ENCODE measurements around the gene RAB5IF. TPM values are rescaled to one million over a fixed set of nuclear protein-coding genes. Genes with fewer than 3 reads are reported as not detected.
"Not testable (repeated sequence)": the region's sequence is repeated elsewhere in the genome, so short reads cannot be mapped to it uniquely, and the experiment has no call there.

The RAB5IF gene
- total and polyA plus RNA-seq, 10 of the 15 experiments (the other 5 are each of a cell fraction or from before 2014, with no cell fraction given): 19.4 to 246 (median 92.0) TPM

GRCh38 chr20:36638876-36639400 lies 33.4 kb downstream of the RAB5IF start:
- H2AFZ ChIP-seq (ENCODE audit: control insufficient read depth, low read depth, low read length); DNase-seq (ENCODE audit: low read depth, low spot score); H3K4me3 ChIP-seq; H3K27me3 ChIP-seq (replicated peaks in 1 of 2; ENCODE audit: control insufficient read depth in 2 of 2, insufficient read depth in 2 of 2, low read length in 1 of 2); H3K27ac ChIP-seq (ENCODE audit: control insufficient read depth, insufficient read depth); in situ Hi-C loops (cut with MboI); H3K9ac ChIP-seq (ENCODE audit: control insufficient read depth, insufficient read depth, low read length); H3K36me3 ChIP-seq (ENCODE audit: control insufficient read depth in 2 of 2, insufficient read depth in 2 of 2, low read length in 1 of 2); H3K9me3 ChIP-seq (replicated peaks; ENCODE audit: control insufficient read depth, insufficient read depth, low read length); BruUV-seq (replicated peaks); CTCF ChIA-PET; H3K4me1 ChIP-seq (ENCODE audit: control insufficient read depth, insufficient read depth, low read length); FAIRE-seq; POLR2A ChIA-PET; H3K4me2 ChIP-seq (ENCODE audit: control insufficient read depth, insufficient read depth); intact Hi-C loops (cut with micrococcal nuclease; ENCODE audit: unreplicated experiment); H3K79me2 ChIP-seq (ENCODE audit: control insufficient read depth, insufficient read depth, low read length); SMC1A ChIA-PET (ENCODE audit: uncharacterized antibody, unreplicated experiment); ATAC-seq; H4K20me1 ChIP-seq (ENCODE audit: control insufficient read depth, insufficient read depth): not testable (repeated sequence)
- 82% methylated on average over 12 of the region's 12 CpGs for WGBS (ENCODE audit: insufficient coverage, insufficient replicate concordance, low lambda C conversion rate, missing lambda C conversion rate)
- RAD21 ChIA-PET (ENCODE audit: unreplicated experiment): interaction anchor here (0.6 kb wide), 1 partner anchor 246 kb away, joined by 4 read pairs; no protein-coding TSS in a partner anchor

- ATAC-seq: no peak
- Histone ChIP-seq H3K27ac (ENCODE audit: control insufficient read depth, insufficient read depth) (no peak overlapping the region), H2AFZ (ENCODE audit: control insufficient read depth, low read depth, low read length) (no peak overlapping the region), H3K36me3 (ENCODE audit: control insufficient read depth in 2 of 2, insufficient read depth in 2 of 2, low read length in 1 of 2) (no peaks in the 10 kb centered on the region), H3K79me2 (ENCODE audit: control insufficient read depth, insufficient read depth, low read length) (no peaks in the 10 kb centered on the region), H3K4me2 (ENCODE audit: control insufficient read depth, insufficient read depth) (no peak overlapping the region), H3K27me3 (replicated peaks in 1 of 2; ENCODE audit: control insufficient read depth in 2 of 2, insufficient read depth in 2 of 2, low read length in 1 of 2) (no peaks in the 10 kb centered on the region), H3K4me1 (ENCODE audit: control insufficient read depth, insufficient read depth, low read length) (peaks cover 16% of the 10 kb centered on the region), H4K20me1 (ENCODE audit: control insufficient read depth, insufficient read depth) (no peaks in the 10 kb centered on the region), H3K9me3 (replicated peaks; ENCODE audit: control insufficient read depth, insufficient read depth, low read length) (no peaks in the 10 kb centered on the region), H3K4me3 (no peak overlapping the region), H3K9ac (ENCODE audit: control insufficient read depth, insufficient read depth, low read length) (no peak overlapping the region)
- DNase-seq (ENCODE audit: low read depth, low spot score): no peak
- RAD21 ChIA-PET (ENCODE audit: unreplicated experiment): interaction anchor here (0.6 kb wide), 1 partner anchor 111 kb away, joined by 3 read pairs; no protein-coding TSS in a partner anchor
- intact Hi-C loops (cut with micrococcal nuclease; ENCODE audit: unreplicated experiment) (no loop called here), in situ Hi-C loops (cut with MboI) (no loop called here)
- no TSS peak for BruUV-seq (replicated peaks)
- FAIRE-seq: no peak
- POLR2A ChIA-PET: interaction anchor here (0.5 kb wide), 1 partner anchor 402 kb away, joined by 6 read pairs; no protein-coding TSS in a partner anchor
- 78% methylated on average over 3 of the region's 3 CpGs for WGBS (ENCODE audit: insufficient coverage, insufficient replicate concordance, low lambda C conversion rate, missing lambda C conversion rate)
- SMC1A ChIA-PET (ENCODE audit: uncharacterized antibody, unreplicated experiment): no interaction called here
- CTCF ChIA-PET: no interaction called here
- TF ChIP-seq CHD4 (IDR thresholded peaks at IDR 0.05) (no peak), BMI1 (IDR thresholded peaks at IDR 0.05; ENCODE audit: borderline replicate concordance) (no peak), FOXM1 (IDR thresholded peaks at IDR 0.05; ENCODE audit: low read depth, low read length) (no peak), BCL3 (IDR thresholded peaks at IDR 0.05; ENCODE audit: borderline replicate concordance, insufficient read depth, low read depth, low read length, poor library complexity, severe bottlenecking) (no peak), CHD2 (IDR thresholded peaks at IDR 0.05; ENCODE audit: borderline replicate concordance, low read depth, low read length) (no peak), CREM (IDR thresholded peaks at IDR 0.05; ENCODE audit: low read depth) (no peak), RELB (IDR thresholded peaks at IDR 0.05; ENCODE audit: low read depth) (no peak)
- TF ChIP-seq, protein P1, sequence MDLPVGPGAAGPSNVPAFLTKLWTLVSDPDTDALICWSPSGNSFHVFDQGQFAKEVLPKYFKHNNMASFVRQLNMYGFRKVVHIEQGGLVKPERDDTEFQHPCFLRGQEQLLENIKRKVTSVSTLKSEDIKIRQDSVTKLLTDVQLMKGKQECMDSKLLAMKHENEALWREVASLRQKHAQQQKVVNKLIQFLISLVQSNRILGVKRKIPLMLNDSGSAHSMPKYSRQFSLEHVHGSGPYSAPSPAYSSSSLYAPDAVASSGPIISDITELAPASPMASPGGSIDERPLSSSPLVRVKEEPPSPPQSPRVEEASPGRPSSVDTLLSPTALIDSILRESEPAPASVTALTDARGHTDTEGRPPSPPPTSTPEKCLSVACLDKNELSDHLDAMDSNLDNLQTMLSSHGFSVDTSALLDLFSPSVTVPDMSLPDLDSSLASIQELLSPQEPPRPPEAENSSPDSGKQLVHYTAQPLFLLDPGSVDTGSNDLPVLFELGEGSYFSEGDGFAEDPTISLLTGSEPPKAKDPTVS (IDR thresholded peaks at IDR 0.05; ENCODE audit: low read depth, low read length): no peak
- TF ChIP-seq, protein P2, sequence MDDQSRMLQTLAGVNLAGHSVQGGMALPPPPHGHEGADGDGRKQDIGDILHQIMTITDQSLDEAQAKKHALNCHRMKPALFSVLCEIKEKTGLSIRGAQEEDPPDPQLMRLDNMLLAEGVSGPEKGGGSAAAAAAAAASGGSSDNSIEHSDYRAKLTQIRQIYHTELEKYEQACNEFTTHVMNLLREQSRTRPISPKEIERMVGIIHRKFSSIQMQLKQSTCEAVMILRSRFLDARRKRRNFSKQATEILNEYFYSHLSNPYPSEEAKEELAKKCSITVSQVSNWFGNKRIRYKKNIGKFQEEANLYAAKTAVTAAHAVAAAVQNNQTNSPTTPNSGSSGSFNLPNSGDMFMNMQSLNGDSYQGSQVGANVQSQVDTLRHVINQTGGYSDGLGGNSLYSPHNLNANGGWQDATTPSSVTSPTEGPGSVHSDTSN (IDR thresholded peaks at IDR 0.05; ENCODE audit: insufficient replicate concordance, low read depth, low read length): no peak
Measured at GRCh38 chr20:36641506-36641843, 35.9 kb downstream of the RAB5IF start.

Measured in GM12878 (cell line).